Ascending aorta (tissue), 2 donors: ENCODE results near the gene DDX24. TPM values are rescaled to one million over a fixed set of nuclear protein-coding genes. Genes with fewer than 3 reads are reported as not detected.

ENCODE experiments used
- DNase-seq, 2 donors: peaks; one replicate each; pipeline ENCODE4 v3.0.0-alpha.2; 2019; ENCODE audit warnings: low spot score in 2 of 2
- H3K27ac ChIP-seq, 2 donors: fragments of 200-600 bp; sonication (generic); one replicate each; pipeline ENCODE4 v1.5.1; 2016 to 2017; ENCODE audit warnings: mild to moderate bottlenecking in 1 of 2
- H3K27me3 ChIP-seq: fragments of 200-600 bp; sonication (generic); one replicate; pipeline ENCODE4 v1.5.1; 2017
- H3K36me3 ChIP-seq, 2 donors: fragments of 200-600 bp; sonication (generic); one replicate each; pipeline ENCODE4 v1.5.1; 2016
- H3K4me1 ChIP-seq, 2 donors: fragments of 200-600 bp; sonication (generic); one replicate each; pipeline ENCODE4 v1.5.1; 2016 to 2017; ENCODE audit warnings: mild to moderate bottlenecking in 1 of 2
- H3K4me3 ChIP-seq, 2 donors: fragments of 200-600 bp; sonication (generic); one replicate each; pipeline ENCODE4 v1.5.1; 2016 to 2017; ENCODE audit warnings: mild to moderate bottlenecking in 1 of 2
- H3K9me3 ChIP-seq, 2 donors: fragments of 200-600 bp; sonication (generic); one replicate each; pipeline ENCODE4 v1.5.1; 2016
- intact Hi-C: fragments of 100-400 bp; cut with DNase I; formaldehyde crosslinking; loops from one replicate; pipeline ENCODE4 v1.15.1; 2023
- total RNA-seq: library from RNA; depleted of rRNA; stranded (reverse); fragments of >200 nt; gene quantifications from one replicate; pipeline ENCODE4 v1.1.0, GENCODE V29; 2016
- TF ChIP-seq, protein P1 (sequence below), 3 experiments: fragments of 200-600 bp in 2 of 3; fragments of 450-650 bp in 1 of 3; sonication (generic) in 2 of 3; IDR thresholded peaks; one replicate each; pipeline ENCODE4 v1.5.1; 2016 to 2019; ENCODE audit warnings: antibody characterized with exemption in 3 of 3, mild to moderate bottlenecking in 1 of 3, moderate library complexity in 1 of 3

DDX24 gene
- total RNA-seq, 1 donor from 2014 or later: 104 TPM

DNA sequence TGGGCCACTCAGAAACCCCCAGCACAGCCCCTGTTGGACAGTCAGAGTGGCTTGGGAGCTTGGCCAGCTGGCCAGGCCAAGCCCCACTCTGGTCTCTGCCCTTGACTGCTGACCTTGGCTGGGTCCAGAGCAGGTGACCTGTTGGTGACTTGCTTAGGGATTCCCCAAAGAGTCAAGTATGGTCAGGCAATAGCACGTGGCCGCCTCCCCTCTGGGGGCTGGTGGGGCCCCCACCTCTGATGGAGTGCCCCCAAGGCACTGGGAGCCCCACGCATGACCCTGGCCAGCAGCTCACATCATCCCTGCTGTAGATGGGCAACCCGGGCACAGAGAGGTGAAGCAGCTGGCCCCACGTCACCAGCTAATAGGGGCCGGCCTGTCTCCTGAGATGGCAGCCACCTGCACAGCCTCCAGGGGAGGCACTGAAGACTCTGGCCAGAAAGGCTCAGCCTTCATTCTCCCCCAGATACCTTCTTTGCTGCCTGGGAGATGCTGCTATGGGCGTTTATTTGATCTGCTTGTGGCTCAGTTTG lies 82.1 kb downstream of the DDX24 start:
- Histone ChIP-seq H3K27ac (no peak overlapping the region), H3K36me3 (no peaks in the 10 kb centered on the region), H3K27me3 (no peaks in the 10 kb centered on the region), H3K9me3 (no peaks in the 10 kb centered on the region), H3K4me1 (peaks cover 9 to 30% of the 10 kb centered on the region in 2 donors), H3K4me3 (no peak overlapping the region)
- TF ChIP-seq, protein P1, sequence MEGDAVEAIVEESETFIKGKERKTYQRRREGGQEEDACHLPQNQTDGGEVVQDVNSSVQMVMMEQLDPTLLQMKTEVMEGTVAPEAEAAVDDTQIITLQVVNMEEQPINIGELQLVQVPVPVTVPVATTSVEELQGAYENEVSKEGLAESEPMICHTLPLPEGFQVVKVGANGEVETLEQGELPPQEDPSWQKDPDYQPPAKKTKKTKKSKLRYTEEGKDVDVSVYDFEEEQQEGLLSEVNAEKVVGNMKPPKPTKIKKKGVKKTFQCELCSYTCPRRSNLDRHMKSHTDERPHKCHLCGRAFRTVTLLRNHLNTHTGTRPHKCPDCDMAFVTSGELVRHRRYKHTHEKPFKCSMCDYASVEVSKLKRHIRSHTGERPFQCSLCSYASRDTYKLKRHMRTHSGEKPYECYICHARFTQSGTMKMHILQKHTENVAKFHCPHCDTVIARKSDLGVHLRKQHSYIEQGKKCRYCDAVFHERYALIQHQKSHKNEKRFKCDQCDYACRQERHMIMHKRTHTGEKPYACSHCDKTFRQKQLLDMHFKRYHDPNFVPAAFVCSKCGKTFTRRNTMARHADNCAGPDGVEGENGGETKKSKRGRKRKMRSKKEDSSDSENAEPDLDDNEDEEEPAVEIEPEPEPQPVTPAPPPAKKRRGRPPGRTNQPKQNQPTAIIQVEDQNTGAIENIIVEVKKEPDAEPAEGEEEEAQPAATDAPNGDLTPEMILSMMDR (IDR thresholded peaks at IDR 0.05): no peak
- DNase-seq: no peak
- intact Hi-C loops: no loop called here

Other genes starting within 250 kb of the DDX24 start
- gene FAM181A, start 153.9 kb downstream of the DDX24 start, total RNA-seq: not detected
- gene ASB2, start 104.6 kb downstream of the DDX24 start, total RNA-seq: 58.6 TPM
- not detected for gene CCDC197, start 83.9 kb downstream of the DDX24 start, total RNA-seq
- 0.21 TPM for gene OTUB2, start 54.9 kb downstream of the DDX24 start, total RNA-seq
- not detected for gene IFI27L1, start 108 bp upstream of the DDX24 start, total RNA-seq
- 209 TPM for gene IFI27, start 29.5 kb upstream of the DDX24 start, total RNA-seq
- 36.0 TPM for gene IFI27L2, start 48.4 kb upstream of the DDX24 start, total RNA-seq
- gene PPP4R4, start 93.1 kb upstream of the DDX24 start, total RNA-seq: not detected
- gene SERPINA10, start 212.1 kb upstream of the DDX24 start, total RNA-seq: not detected
- not detected for gene SERPINA6, start 242.1 kb upstream of the DDX24 start, total RNA-seq